Measurements from ENCODE around the gene ZCCHC7.
"Not testable (repeated sequence)": the region's sequence is repeated elsewhere in the genome, so short reads cannot be mapped to it uniquely, and the experiment has no call there.

DNA sequence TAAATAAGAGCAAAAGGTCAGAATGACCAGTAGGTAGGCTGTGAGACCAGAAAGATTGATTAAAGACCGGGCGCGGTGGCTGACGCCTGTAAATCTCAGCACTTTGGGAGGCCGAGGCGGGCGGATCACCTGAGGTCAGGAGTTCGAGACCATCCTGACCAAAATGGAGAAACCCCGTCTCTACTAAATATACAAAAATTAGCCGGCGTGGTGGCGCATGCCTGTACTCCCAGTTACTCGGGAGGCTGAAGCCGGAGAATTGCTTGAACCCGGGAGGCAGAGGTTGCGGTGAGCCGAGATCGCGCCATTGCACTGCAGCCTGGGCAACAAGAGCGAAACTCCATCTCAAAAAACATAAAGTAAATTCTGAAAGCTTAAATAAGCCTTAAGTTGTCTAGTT lies 38.9 kb upstream of the ZCCHC7 start:
- not testable (repeated sequence) for TF ChIP-seq CTCF (IDR thresholded peaks at IDR 0.05; ENCODE audit: low read depth, low read length, poor library complexity, severe bottlenecking); EZH2phosphoT487 (IDR thresholded peaks at IDR 0.05; ENCODE audit: borderline replicate concordance, low read length)
